Thyroid gland (tissue), 4 donors: ENCODE measurements around the gene PIEZO2. TPM values are rescaled to one million over a fixed set of nuclear protein-coding genes. Genes with fewer than 3 reads are reported as not detected.

Experiments used
- DNase-seq, 2 donors: peaks; one replicate each; pipeline ENCODE4 v3.0.0-alpha.2; 2019
- H3K27ac ChIP-seq, 3 donors: fragments of 200-600 bp; sonication (generic); 1 replicate in 2 of 3; 2 replicates in 1 of 3; pipeline ENCODE4 v1.5.1; 2016 to 2019; ENCODE audit warnings: mild to moderate bottlenecking in 1 of 3, moderate library complexity in 1 of 3
- H3K27me3 ChIP-seq: fragments of 200-600 bp; sonication (generic); one replicate; pipeline ENCODE4 v1.5.1; 2019
- H3K36me3 ChIP-seq, 2 donors: fragments of 200-600 bp; sonication (generic); one replicate each; pipeline ENCODE4 v1.5.1; 2016 to 2019
- H3K4me1 ChIP-seq, 2 donors: fragments of 200-600 bp; sonication (generic); one replicate each; pipeline ENCODE4 v1.5.1; 2017 to 2019
- H3K4me3 ChIP-seq, 3 donors: fragments of 200-600 bp; sonication (generic); replicated peaks in 1 of 3; 1 replicate in 2 of 3; 2 replicates in 1 of 3; pipeline ENCODE4 v1.5.1; 2016; ENCODE audit warnings: mild to moderate bottlenecking in 1 of 3
- H3K9me3 ChIP-seq: fragments of 200-600 bp; sonication (generic); one replicate; pipeline ENCODE4 v1.5.1; 2017
- POLR2A ChIP-seq, 2 donors: fragments of 450-650 bp; IDR thresholded peaks; one replicate each; pipeline ENCODE4 v1.6.1; 2017; ENCODE audit warnings: antibody characterized with exemption in 2 of 2, mild to moderate bottlenecking in 2 of 2, moderate library complexity in 1 of 2
- WGBS, 2 donors: methylation state at CpG; one replicate each; pipeline ENCODE4 v1.1.5; 2017; 5-methylcytosine and 5-hydroxymethylcytosine counted together
- intact Hi-C: fragments of 100-400 bp; cut with DNase I; formaldehyde crosslinking; loops from one replicate; pipeline ENCODE4 v1.15.1; 2023
- total RNA-seq, 4 donors: library from RNA; depleted of rRNA; stranded (reverse); fragments of >200 nt; gene quantifications; one replicate each; pipeline ENCODE4 v1.2.3, GENCODE V29; 2016
- TF ChIP-seq, protein P1 (sequence below), 6 experiments: fragments of 200-600 bp in 3 of 6; fragments of 450-650 bp in 3 of 6; sonication (generic) in 3 of 6; IDR thresholded peaks; one replicate each; pipeline ENCODE4 v1.5.1; 2016 to 2019; ENCODE audit warnings: antibody characterized with exemption in 6 of 6, mild to moderate bottlenecking in 2 of 6, inconsistent platforms in 1 of 6, moderate library complexity in 1 of 6

Gene PIEZO2
- total RNA-seq, 4 donors from 2014 or later, result 5.0 to 13.8 (median 6.1) TPM

DNA sequence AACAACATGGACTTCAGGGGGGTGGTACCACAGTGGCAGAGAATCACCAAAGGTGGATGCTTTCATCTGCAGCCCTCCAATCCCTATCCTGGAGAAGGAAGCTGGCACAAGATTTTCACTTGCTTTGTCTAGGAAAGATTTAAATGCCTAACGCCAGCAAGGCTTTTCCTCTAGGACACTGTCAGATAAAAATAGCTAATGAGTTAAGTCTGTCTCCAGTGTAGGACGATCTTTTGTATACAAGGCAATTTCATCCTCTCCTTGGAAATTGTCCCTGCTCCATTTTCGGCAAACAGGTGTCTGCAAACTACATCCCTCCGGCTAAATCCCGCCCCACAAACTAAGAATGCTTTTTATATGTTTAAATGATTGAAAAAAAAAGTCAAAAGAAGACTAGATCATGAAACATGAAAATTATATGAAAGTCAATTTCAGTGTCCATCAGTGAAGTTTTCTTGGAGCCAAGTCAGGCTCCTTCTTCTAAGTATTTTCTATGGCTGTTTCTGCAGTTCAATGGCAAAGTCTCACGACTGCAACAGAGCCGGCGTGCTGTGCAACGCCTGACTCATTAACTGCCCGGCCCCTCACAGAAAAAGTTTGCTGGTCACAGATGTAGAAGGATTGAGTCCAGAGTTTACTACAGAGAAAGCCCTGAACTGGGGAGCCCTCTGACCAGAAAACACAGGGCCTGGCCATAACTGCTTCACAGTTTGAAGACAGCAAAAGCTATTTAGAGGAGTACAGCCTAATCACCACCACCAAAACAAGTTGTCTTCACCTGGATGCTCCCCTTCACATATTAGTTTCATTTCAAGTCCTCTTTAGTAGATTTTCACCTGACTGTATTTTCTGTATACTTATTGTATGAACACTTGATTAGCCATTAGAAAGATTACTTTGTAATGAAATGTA, 52.3 kb downstream of the PIEZO2 start:
- intact Hi-C loops, result no loop called here
- Histone ChIP-seq H3K36me3 (no peaks in the 10 kb centered on the region), H3K4me1 (peaks cover 0 to 6% of the 10 kb centered on the region in 2 donors), H3K27ac (no peak overlapping the region), H3K4me3 (no peak overlapping the region), H3K27me3 (no peaks in the 10 kb centered on the region), H3K9me3 (no peaks in the 10 kb centered on the region)
- no peak for DNase-seq
- TF ChIP-seq, protein P1, sequence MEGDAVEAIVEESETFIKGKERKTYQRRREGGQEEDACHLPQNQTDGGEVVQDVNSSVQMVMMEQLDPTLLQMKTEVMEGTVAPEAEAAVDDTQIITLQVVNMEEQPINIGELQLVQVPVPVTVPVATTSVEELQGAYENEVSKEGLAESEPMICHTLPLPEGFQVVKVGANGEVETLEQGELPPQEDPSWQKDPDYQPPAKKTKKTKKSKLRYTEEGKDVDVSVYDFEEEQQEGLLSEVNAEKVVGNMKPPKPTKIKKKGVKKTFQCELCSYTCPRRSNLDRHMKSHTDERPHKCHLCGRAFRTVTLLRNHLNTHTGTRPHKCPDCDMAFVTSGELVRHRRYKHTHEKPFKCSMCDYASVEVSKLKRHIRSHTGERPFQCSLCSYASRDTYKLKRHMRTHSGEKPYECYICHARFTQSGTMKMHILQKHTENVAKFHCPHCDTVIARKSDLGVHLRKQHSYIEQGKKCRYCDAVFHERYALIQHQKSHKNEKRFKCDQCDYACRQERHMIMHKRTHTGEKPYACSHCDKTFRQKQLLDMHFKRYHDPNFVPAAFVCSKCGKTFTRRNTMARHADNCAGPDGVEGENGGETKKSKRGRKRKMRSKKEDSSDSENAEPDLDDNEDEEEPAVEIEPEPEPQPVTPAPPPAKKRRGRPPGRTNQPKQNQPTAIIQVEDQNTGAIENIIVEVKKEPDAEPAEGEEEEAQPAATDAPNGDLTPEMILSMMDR (IDR thresholded peaks at IDR 0.05), result no peak
- no peak for TF ChIP-seq POLR2A (IDR thresholded peaks at IDR 0.05)
- 73 to 78% methylated on average over 10 of the region's 10 CpGs for WGBS, 2 donors

DNA sequence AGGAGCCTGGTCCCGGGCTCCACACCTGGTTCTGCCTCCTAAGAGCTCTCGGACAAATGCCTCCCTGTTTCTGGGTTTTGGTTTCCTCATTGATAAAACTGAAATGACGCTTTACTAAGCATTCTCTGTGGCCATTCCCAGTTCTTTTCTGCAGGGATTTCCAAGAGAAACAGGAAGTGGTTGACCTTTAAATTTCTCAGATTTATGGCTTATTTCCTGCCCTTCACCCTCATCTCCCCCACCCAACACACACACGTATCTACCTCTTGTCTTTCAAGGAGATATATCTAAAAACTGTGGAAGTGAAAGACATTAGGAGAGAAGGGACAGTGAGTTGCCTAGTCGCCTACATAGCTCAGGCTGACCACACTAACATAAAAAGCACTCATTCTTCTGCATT, 53.0 kb downstream of the PIEZO2 start:
- WGBS, 2 donors, result 60 to 80% methylated on average over 5 of the region's 5 CpGs
- H3K27me3 ChIP-seq, result no peaks in the 10 kb centered on the region
- intact Hi-C loops, result no loop called here
- TF ChIP-seq POLR2A (IDR thresholded peaks at IDR 0.05), result no peak
- TF ChIP-seq, protein P1 (IDR thresholded peaks at IDR 0.05), result no peak
- H3K9me3 ChIP-seq, result no peaks in the 10 kb centered on the region
- H3K4me1 ChIP-seq, result peaks cover 0 to 6% of the 10 kb centered on the region in 2 donors
- H3K27ac ChIP-seq, result no peak overlapping the region
- H3K4me3 ChIP-seq, result no peak overlapping the region
- no peaks in the 10 kb centered on the region for H3K36me3 ChIP-seq
- DNase-seq, result no peak

DNA sequence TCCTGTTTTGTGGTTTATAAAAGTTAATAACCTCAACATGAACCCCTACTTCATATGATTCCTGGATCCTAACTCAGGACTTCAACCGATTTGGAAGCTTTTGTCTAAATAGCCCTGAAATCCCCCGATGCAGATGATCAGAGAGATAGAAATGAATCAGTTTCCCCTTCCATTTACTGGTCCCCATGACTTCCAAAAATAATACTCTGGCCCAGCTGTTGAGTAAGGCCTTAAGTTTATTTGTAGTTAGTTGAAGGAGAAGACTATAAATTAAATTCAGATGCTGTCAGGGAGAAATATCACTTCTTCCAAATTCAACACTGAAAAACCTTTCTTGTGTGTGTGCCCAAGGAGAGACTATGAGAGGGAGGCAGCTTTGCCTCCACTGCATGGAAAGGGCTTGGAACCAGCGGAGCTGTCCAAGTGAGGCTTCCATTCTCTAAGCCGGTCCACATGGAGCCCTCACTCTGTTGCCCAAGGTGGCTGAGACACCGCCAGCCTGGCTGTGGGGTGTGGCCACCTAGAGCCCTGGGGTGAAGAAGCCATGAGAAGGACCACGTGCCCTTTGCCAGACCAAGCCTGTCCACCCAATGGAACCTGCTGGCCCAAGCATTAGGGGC, 53.6 kb downstream of the PIEZO2 start:
- 79 to 91% methylated on average over 4 to 6 of the region's 6 CpGs for WGBS, 2 donors
- H3K4me1 ChIP-seq, result peaks cover 0 to 6% of the 10 kb centered on the region in 2 donors
- no peaks in the 10 kb centered on the region for H3K9me3 ChIP-seq
- intact Hi-C loops, result no loop called here
- H3K36me3 ChIP-seq, result no peaks in the 10 kb centered on the region
- H3K4me3 ChIP-seq, result no peak overlapping the region
- no peak for DNase-seq
- no peak overlapping the region for H3K27ac ChIP-seq
- H3K27me3 ChIP-seq, result no peaks in the 10 kb centered on the region
- TF ChIP-seq POLR2A (IDR thresholded peaks at IDR 0.05), result no peak
- TF ChIP-seq, protein P1 (IDR thresholded peaks at IDR 0.05), result no peak

DNA sequence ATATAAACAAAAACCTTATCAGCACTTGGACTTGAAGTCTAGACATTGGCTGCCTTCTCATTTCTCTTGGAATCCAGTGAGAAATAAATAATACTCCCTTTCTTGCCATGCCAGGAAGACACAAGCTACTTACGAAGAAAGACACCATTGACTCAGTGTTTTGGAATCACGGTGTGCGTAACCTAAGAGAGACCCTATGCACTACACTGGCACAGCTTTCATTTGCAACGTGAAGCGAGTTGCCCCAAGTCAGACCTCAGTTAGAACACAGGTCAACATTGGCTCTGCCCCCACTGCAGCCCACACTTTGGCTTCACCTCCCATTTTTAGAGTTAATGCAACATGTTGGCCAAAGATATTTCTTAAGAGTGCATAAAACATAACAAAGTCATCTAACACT, 54.2 kb downstream of the PIEZO2 start:
- intact Hi-C loops, result no loop called here
- WGBS, 2 donors, result 85 to 92% methylated on average over 5 of the region's 5 CpGs
- Histone ChIP-seq H3K4me3 (no peak overlapping the region), H3K27me3 (no peaks in the 10 kb centered on the region), H3K9me3 (no peaks in the 10 kb centered on the region), H3K27ac (no peak overlapping the region), H3K36me3 (no peaks in the 10 kb centered on the region), H3K4me1 (peaks cover 0 to 6% of the 10 kb centered on the region in 2 donors)
- TF ChIP-seq, protein P1 (IDR thresholded peaks at IDR 0.05), result no peak
- no peak for TF ChIP-seq POLR2A (IDR thresholded peaks at IDR 0.05)
- DNase-seq, result no peak

DNA sequence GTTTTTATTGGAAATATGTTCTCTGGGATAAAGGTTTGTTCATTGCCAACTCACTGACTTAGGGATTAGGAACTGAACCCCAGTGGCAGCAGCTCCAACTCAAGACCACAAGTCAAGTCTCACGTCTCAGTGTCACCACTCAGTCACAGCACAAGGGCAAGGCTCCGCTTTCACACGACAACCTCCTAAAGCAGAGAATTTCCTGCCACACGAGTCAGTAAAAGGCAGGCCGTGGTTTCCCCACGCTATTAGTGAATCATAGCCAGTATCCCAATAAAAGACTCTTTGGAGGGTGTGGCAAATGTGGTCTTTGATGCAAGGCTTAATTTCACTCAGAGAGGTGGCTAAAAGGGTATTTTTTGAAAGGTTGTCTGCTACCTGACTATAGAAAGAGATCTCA, 57.6 kb downstream of the PIEZO2 start:
- no peaks in the 10 kb centered on the region for H3K9me3 ChIP-seq
- no peak for TF ChIP-seq POLR2A (IDR thresholded peaks at IDR 0.05)
- TF ChIP-seq, protein P1 (IDR thresholded peaks at IDR 0.05), result no peak
- H3K4me3 ChIP-seq, result no peak overlapping the region
- H3K4me1 ChIP-seq, result peaks cover 0 to 6% of the 10 kb centered on the region in 2 donors
- no peaks in the 10 kb centered on the region for H3K27me3 ChIP-seq
- DNase-seq, result no peak
- no peak overlapping the region for H3K27ac ChIP-seq
- H3K36me3 ChIP-seq, result no peaks in the 10 kb centered on the region
- intact Hi-C loops, result no loop called here
- WGBS, 2 donors, result 84 to 89% methylated on average over 6 of the region's 6 CpGs
